ENCODE measurements around the gene PAX7. TPM values are rescaled to one million over a fixed set of nuclear protein-coding genes. Genes with fewer than 3 reads are reported as not detected.

The PAX7 gene
- total and polyA plus RNA-seq, 5 donors from 2014 or later = not detected

GRCh38 chr1:18644973-18645746 lies 14.5 kb downstream of the PAX7 start:
- no peaks in the 10 kb centered on the region for H3K36me3 ChIP-seq (ENCODE audit: control insufficient read depth, insufficient read depth, low read length)
- peaks cover 20% of the 10 kb centered on the region for H3K27me3 ChIP-seq (ENCODE audit: control insufficient read depth, insufficient read depth, low read length)
- DNase-seq = no peak
- Mint-ChIP-seq H3K27me3 (peaks cover 75% of the 10 kb centered on the region), H3K4me3 (peak overlapping the region in 3 of 4 donors; percentile 49 to 61 (median 59)), H3K4me1 (peaks cover 6 to 55% (median 9%) of the 10 kb centered on the region in 4 donors), H3K9me3 (peaks cover 0 to 1% (median 0%) of the 10 kb centered on the region in 7 donors), H3K27ac (no peak overlapping the region), H3K36me3 (no peaks in the 10 kb centered on the region)
- H3K9me3 ChIP-seq (ENCODE audit: control insufficient read depth in 2 of 2, low read length in 2 of 2) = no peaks in the 10 kb centered on the region
- no peak overlapping the region for H3K4me3 ChIP-seq (ENCODE audit: low read depth, low read length)
- no peak for ATAC-seq (ENCODE audit: low read depth in 2 of 2)
- H3K4me1 ChIP-seq (ENCODE audit: control insufficient read depth, insufficient read depth, low read length, poor library complexity, severe bottlenecking) = peaks cover 20% of the 10 kb centered on the region
- H3K27ac ChIP-seq (ENCODE audit: insufficient read depth, low read length, poor library complexity, severe bottlenecking) = no peak overlapping the region

GRCh38 chr1:18645747-18646090 lies 15.1 kb downstream of the PAX7 start:
- H3K36me3 Mint-ChIP-seq = no peaks in the 10 kb centered on the region
- peaks cover 78% of the 10 kb centered on the region for H3K27me3 Mint-ChIP-seq
- peaks cover 6 to 52% (median 9%) of the 10 kb centered on the region in 4 donors for H3K4me1 Mint-ChIP-seq
- Histone ChIP-seq H3K27ac (ENCODE audit: insufficient read depth, low read length, poor library complexity, severe bottlenecking) (no peak overlapping the region), H3K36me3 (ENCODE audit: control insufficient read depth, insufficient read depth, low read length) (no peaks in the 10 kb centered on the region), H3K4me3 (ENCODE audit: low read depth, low read length) (no peak overlapping the region), H3K4me1 (ENCODE audit: control insufficient read depth, insufficient read depth, low read length, poor library complexity, severe bottlenecking) (peaks cover 20% of the 10 kb centered on the region), H3K9me3 (ENCODE audit: control insufficient read depth in 2 of 2, low read length in 2 of 2) (no peaks in the 10 kb centered on the region), H3K27me3 (ENCODE audit: control insufficient read depth, insufficient read depth, low read length) (peaks cover 23% of the 10 kb centered on the region)
- H3K27ac Mint-ChIP-seq = no peak overlapping the region
- peak overlapping the region in 2 of 4 donors; percentile 29 to 41 for H3K4me3 Mint-ChIP-seq
- ATAC-seq (ENCODE audit: low read depth in 2 of 2) (no peak), DNase-seq (no peak)
- H3K9me3 Mint-ChIP-seq = peaks cover 0 to 1% (median 0%) of the 10 kb centered on the region in 7 donors

GRCh38 chr1:18646091-18646785 lies 15.6 kb downstream of the PAX7 start:
- Mint-ChIP-seq H3K4me1 (peaks cover 6 to 51% (median 9%) of the 10 kb centered on the region in 4 donors), H3K9me3 (no peaks in the 10 kb centered on the region), H3K36me3 (no peaks in the 10 kb centered on the region), H3K27ac (no peak overlapping the region), H3K4me3 (peak overlapping the region in 3 of 4 donors; percentile 16 to 41 (median 36)), H3K27me3 (peaks cover 77% of the 10 kb centered on the region)
- H3K4me1 ChIP-seq (ENCODE audit: control insufficient read depth, insufficient read depth, low read length, poor library complexity, severe bottlenecking) = peaks cover 20% of the 10 kb centered on the region
- no peaks in the 10 kb centered on the region for H3K9me3 ChIP-seq (ENCODE audit: control insufficient read depth in 2 of 2, low read length in 2 of 2)
- ATAC-seq (ENCODE audit: low read depth in 2 of 2) (no peak), DNase-seq (no peak)
- peaks cover 25% of the 10 kb centered on the region for H3K27me3 ChIP-seq (ENCODE audit: control insufficient read depth, insufficient read depth, low read length)
- no peak overlapping the region for H3K4me3 ChIP-seq (ENCODE audit: low read depth, low read length)
- no peaks in the 10 kb centered on the region for H3K36me3 ChIP-seq (ENCODE audit: control insufficient read depth, insufficient read depth, low read length)
- no peak overlapping the region for H3K27ac ChIP-seq (ENCODE audit: insufficient read depth, low read length, poor library complexity, severe bottlenecking)

- Histone ChIP-seq H3K27ac (ENCODE audit: insufficient read depth, low read length, poor library complexity, severe bottlenecking) (no peak overlapping the region), H3K27me3 (ENCODE audit: control insufficient read depth, insufficient read depth, low read length) (peaks cover 25% of the 10 kb centered on the region), H3K36me3 (ENCODE audit: control insufficient read depth, insufficient read depth, low read length) (no peaks in the 10 kb centered on the region), H3K4me1 (ENCODE audit: control insufficient read depth, insufficient read depth, low read length, poor library complexity, severe bottlenecking) (peaks cover 21% of the 10 kb centered on the region), H3K4me3 (ENCODE audit: low read depth, low read length) (no peak overlapping the region), H3K9me3 (ENCODE audit: control insufficient read depth in 2 of 2, low read length in 2 of 2) (no peaks in the 10 kb centered on the region)
- Mint-ChIP-seq H3K9me3 (no peaks in the 10 kb centered on the region), H3K4me1 (peaks cover 6 to 57% (median 9%) of the 10 kb centered on the region in 4 donors), H3K4me3 (peak overlapping the region in 2 of 4 donors; percentile 48 to 63), H3K36me3 (no peaks in the 10 kb centered on the region), H3K27me3 (peaks cover 76% of the 10 kb centered on the region), H3K27ac (no peak overlapping the region)
- DNase-seq (no peak), ATAC-seq (ENCODE audit: low read depth in 2 of 2) (no peak)
These were observed 16.3 kb downstream of the PAX7 start for GRCh38 chr1:18646786-18647410.

- H3K27me3 Mint-ChIP-seq = peaks cover 77% of the 10 kb centered on the region
- H3K9me3 Mint-ChIP-seq = no peaks in the 10 kb centered on the region
- Histone ChIP-seq H3K36me3 (ENCODE audit: control insufficient read depth, insufficient read depth, low read length) (no peaks in the 10 kb centered on the region), H3K27ac (ENCODE audit: insufficient read depth, low read length, poor library complexity, severe bottlenecking) (no peak overlapping the region), H3K4me3 (ENCODE audit: low read depth, low read length) (no peak overlapping the region), H3K27me3 (ENCODE audit: control insufficient read depth, insufficient read depth, low read length) (peaks cover 21% of the 10 kb centered on the region), H3K4me1 (ENCODE audit: control insufficient read depth, insufficient read depth, low read length, poor library complexity, severe bottlenecking) (peaks cover 29% of the 10 kb centered on the region), H3K9me3 (ENCODE audit: control insufficient read depth in 2 of 2, low read length in 2 of 2) (no peaks in the 10 kb centered on the region)
- H3K4me1 Mint-ChIP-seq = peaks cover 7 to 62% (median 10%) of the 10 kb centered on the region in 4 donors
- peak overlapping the region in 1 of 4 donors; percentile 38 for H3K4me3 Mint-ChIP-seq
- H3K27ac Mint-ChIP-seq = no peak overlapping the region
- ATAC-seq (ENCODE audit: low read depth in 2 of 2) = no peak
- DNase-seq = no peak
- no peaks in the 10 kb centered on the region for H3K36me3 Mint-ChIP-seq
These were observed 17.1 kb downstream of the PAX7 start for GRCh38 chr1:18647681-18648214.

GRCh38 chr1:18649693-18650370 lies 19.2 kb downstream of the PAX7 start:
- peaks cover 72% of the 10 kb centered on the region for H3K27me3 Mint-ChIP-seq
- DNase-seq (no peak), ATAC-seq (ENCODE audit: low read depth in 2 of 2) (no peak)
- no peak overlapping the region for H3K27ac ChIP-seq (ENCODE audit: insufficient read depth, low read length, poor library complexity, severe bottlenecking)
- H3K36me3 Mint-ChIP-seq = no peaks in the 10 kb centered on the region
- H3K4me3 ChIP-seq (ENCODE audit: low read depth, low read length) = no peak overlapping the region
- H3K9me3 Mint-ChIP-seq = no peaks in the 10 kb centered on the region
- H3K4me1 Mint-ChIP-seq = peaks cover 1 to 59% (median 7%) of the 10 kb centered on the region in 4 donors
- H3K4me3 Mint-ChIP-seq = no peak overlapping the region
- H3K27me3 ChIP-seq (ENCODE audit: control insufficient read depth, insufficient read depth, low read length) = peaks cover 19% of the 10 kb centered on the region
- peak overlapping the region in 1 of 3 donors; percentile 47 for H3K27ac Mint-ChIP-seq
- H3K9me3 ChIP-seq (ENCODE audit: control insufficient read depth in 2 of 2, low read length in 2 of 2) = no peaks in the 10 kb centered on the region
- H3K36me3 ChIP-seq (ENCODE audit: control insufficient read depth, insufficient read depth, low read length) = no peaks in the 10 kb centered on the region
- peaks cover 33% of the 10 kb centered on the region for H3K4me1 ChIP-seq (ENCODE audit: control insufficient read depth, insufficient read depth, low read length, poor library complexity, severe bottlenecking)

- peaks cover 16% of the 10 kb centered on the region for H3K4me1 ChIP-seq (ENCODE audit: control insufficient read depth, insufficient read depth, low read length, poor library complexity, severe bottlenecking)
- no peak overlapping the region for H3K4me3 ChIP-seq (ENCODE audit: low read depth, low read length)
- H3K9me3 ChIP-seq (ENCODE audit: control insufficient read depth in 2 of 2, low read length in 2 of 2) = no peaks in the 10 kb centered on the region
- no peaks in the 10 kb centered on the region for H3K9me3 Mint-ChIP-seq
- H3K27me3 ChIP-seq (ENCODE audit: control insufficient read depth, insufficient read depth, low read length) = peaks cover 16% of the 10 kb centered on the region
- peak in 1 of 2 donors; percentile 67 for ATAC-seq (ENCODE audit: low read depth in 2 of 2)
- peak in 2 of 3 donors; percentile 17 to 22 for DNase-seq
- no peak overlapping the region for H3K27ac ChIP-seq (ENCODE audit: insufficient read depth, low read length, poor library complexity, severe bottlenecking)
- no peak overlapping the region for H3K27ac Mint-ChIP-seq
- H3K4me1 Mint-ChIP-seq = peaks cover 0 to 53% (median 5%) of the 10 kb centered on the region in 4 donors
- H3K27me3 Mint-ChIP-seq = peaks cover 58% of the 10 kb centered on the region
- no peaks in the 10 kb centered on the region for H3K36me3 Mint-ChIP-seq
- no peaks in the 10 kb centered on the region for H3K36me3 ChIP-seq (ENCODE audit: control insufficient read depth, insufficient read depth, low read length)
- H3K4me3 Mint-ChIP-seq = peak overlapping the region in 2 of 4 donors; percentile 44 to 75
These were observed 21.1 kb downstream of the PAX7 start for GRCh38 chr1:18651713-18652112.
